ENCODE data around the gene DHRS1.
"Not testable (repeated sequence)": the region's sequence is repeated elsewhere in the genome, so short reads cannot be mapped to it uniquely, and the experiment has no call there.

DHRS1 gene

DNA sequence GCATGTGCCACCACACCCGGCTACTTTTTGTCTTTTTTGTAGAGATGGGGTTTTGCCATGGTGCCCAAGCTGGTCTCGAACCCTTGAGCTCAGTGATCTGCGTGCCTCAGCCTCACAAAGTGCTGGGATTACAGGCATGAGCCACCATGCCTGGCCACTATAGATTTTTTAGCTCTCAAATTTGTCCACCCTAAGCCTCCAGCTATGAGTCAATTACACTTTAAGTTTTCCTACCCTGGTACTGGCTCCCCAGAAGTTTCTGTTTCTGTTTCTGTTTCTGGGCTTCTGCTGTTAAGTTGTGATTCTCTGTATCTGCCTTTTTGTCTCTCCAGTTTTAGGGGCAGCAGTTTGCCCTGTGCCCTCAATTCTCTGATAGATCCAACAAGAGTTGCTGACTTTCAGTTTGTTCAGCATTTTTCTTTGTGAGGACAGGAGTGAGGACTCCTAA is 52.8 kb downstream of the DHRS1 start:
- Histone ChIP-seq H3K9ac (ENCODE audit: low read depth, low read length) (no peak overlapping the region), H3K27ac (ENCODE audit: low read length) (no peak overlapping the region), H3K4me1 (ENCODE audit: insufficient read depth, low read length) (no peaks in the 10 kb centered on the region), H3K9me3 (ENCODE audit: insufficient read depth, low read depth, low read length) (no peaks in the 10 kb centered on the region), H3K4me3 (ENCODE audit: low read length) (no peak overlapping the region), H3K27me3 (ENCODE audit: insufficient read depth, low read length) (no peaks in the 10 kb centered on the region), H3K36me3 (ENCODE audit: insufficient read depth, low read depth, low read length) (no peaks in the 10 kb centered on the region)

DNA sequence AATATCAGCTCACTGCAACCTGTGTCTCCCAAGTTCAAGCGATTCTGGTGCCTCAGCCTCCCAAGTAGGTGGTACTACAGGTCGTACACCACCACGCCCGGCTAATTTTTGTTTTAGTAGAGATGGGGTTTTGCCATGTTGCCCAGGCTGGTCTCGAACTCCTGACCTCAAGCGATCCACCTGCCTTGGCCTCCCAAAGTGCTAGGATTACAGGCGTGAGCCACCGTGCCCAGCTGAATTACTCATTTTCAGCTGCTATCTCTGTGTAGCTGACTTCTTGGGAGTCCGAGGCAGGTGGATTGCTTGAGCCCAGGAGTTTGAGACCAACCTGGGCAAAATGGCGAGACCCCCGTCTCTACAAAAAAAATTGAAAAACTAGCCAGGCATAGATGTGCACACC is 54.2 kb downstream of the DHRS1 start:
- not testable (repeated sequence) for H3K4me3 ChIP-seq (ENCODE audit: low read length); H3K9me3 ChIP-seq (ENCODE audit: insufficient read depth, low read depth, low read length); H3K27me3 ChIP-seq (ENCODE audit: insufficient read depth, low read length); H3K4me1 ChIP-seq (ENCODE audit: insufficient read depth, low read length); H3K27ac ChIP-seq (ENCODE audit: low read length); H3K36me3 ChIP-seq (ENCODE audit: insufficient read depth, low read depth, low read length); H3K9ac ChIP-seq (ENCODE audit: low read depth, low read length)

DNA sequence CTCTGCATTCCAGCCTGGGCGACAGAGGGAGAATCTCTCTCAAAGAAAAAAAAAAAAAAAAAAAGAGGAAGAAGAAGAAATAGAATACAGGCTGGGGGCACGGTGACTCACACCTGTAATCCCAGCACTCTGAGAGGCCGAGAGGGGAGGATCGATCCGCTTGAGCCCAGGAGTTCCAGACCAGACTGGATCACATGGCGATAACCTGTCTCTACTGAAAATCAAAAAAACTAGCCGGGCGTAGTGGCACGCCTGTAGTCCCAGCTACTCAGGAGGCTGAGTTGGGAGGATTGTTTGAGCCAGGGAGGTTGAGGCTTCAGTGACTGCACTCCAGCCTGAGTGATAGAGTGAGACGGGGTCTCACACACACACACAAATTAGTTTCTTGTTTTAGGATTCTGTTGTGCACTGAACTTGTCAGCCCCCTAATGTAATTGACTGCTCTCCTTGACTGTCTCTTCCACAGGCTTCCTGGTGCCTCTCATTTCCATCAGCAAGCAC is 56.2 kb downstream of the DHRS1 start:
- Histone ChIP-seq H3K9me3 (ENCODE audit: insufficient read depth, low read depth, low read length) (no peaks in the 10 kb centered on the region), H3K36me3 (ENCODE audit: insufficient read depth, low read depth, low read length) (peaks cover 29% of the 10 kb centered on the region), H3K27ac (ENCODE audit: low read length) (no peak overlapping the region), H3K27me3 (ENCODE audit: insufficient read depth, low read length) (no peaks in the 10 kb centered on the region), H3K9ac (ENCODE audit: low read depth, low read length) (peak overlapping the region; percentile 85; the same call in 1 of the 2 replicates), H3K4me3 (ENCODE audit: low read length) (peak overlapping the region; percentile 91; the same call in 1 of the 2 replicates), H3K4me1 (ENCODE audit: insufficient read depth, low read length) (no peaks in the 10 kb centered on the region)

DNA sequence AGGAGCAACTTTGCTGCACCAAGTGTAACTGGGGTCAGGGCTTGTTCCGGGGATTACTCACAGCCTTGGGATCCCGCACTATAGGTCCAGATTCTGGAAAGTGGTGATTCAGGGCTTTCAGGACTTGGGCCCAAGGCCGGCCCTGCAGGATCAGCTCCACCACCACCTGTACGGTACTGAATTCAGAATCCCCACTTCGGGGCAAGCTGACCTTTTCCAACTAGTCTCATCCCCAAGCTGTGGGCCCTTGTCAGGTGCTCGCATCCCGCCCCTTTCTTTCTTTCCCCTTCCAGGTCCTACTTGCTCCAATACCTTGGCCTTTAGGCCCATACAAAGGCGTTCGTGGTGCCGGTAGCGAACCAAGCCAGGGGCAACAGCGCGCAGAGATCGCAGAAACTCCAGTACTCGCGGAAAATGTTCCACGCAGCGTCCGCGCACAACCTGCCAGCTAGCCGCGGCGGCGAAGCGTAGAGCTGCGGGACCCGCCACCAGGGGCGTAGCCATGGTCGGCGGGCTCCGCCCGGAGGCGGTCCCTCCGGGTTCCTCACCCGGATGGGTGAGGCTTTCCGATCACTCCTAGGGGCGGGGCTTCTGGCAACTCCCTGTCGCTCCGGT is 57.6 kb downstream of the DHRS1 start:
- H3K27ac ChIP-seq (ENCODE audit: low read length): peak overlapping the region; percentile 51
- peak overlapping the region; percentile 91 for H3K4me3 ChIP-seq (ENCODE audit: low read length)
- H3K9me3 ChIP-seq (ENCODE audit: insufficient read depth, low read depth, low read length): no peaks in the 10 kb centered on the region
- H3K27me3 ChIP-seq (ENCODE audit: insufficient read depth, low read length): no peaks in the 10 kb centered on the region
- H3K4me1 ChIP-seq (ENCODE audit: insufficient read depth, low read length): no peaks in the 10 kb centered on the region
- H3K9ac ChIP-seq (ENCODE audit: low read depth, low read length): peak overlapping the region; percentile 85
- H3K36me3 ChIP-seq (ENCODE audit: insufficient read depth, low read depth, low read length): peaks cover 43% of the 10 kb centered on the region
